GM21515 (cell line): ENCODE measurements around the gene MYO1C.
"Not testable (repeated sequence)": the region's sequence is repeated elsewhere in the genome, so short reads cannot be mapped to it uniquely, and the experiment has no call there.

Experiments used
- ATAC-seq: cut with Tn5 transposase; IDR thresholded peaks from one replicate; pipeline ENCODE4 v1.9.1; 2021; ENCODE audit not compliant: unreplicated experiment

The MYO1C gene

DNA sequence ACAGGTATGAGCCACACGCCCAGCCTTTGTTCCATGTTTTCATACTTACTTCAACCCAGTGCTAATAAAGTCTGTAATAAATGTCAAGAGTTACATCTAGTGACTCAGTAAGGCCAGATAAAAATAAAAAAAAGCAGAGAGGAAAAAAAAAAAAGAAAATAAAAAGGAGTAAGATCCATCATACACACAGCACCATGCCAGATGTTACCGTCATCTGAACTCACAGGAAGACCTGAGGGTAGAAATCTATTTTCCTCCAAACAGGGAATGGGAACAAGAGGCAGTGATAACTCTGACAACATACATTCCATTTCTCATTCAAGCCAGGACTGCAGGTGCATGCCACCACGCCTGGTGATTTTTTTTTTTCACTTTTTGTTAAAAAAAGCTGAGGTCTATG lies 57.2 kb downstream of the MYO1C start:
- ATAC-seq: no peak

DNA sequence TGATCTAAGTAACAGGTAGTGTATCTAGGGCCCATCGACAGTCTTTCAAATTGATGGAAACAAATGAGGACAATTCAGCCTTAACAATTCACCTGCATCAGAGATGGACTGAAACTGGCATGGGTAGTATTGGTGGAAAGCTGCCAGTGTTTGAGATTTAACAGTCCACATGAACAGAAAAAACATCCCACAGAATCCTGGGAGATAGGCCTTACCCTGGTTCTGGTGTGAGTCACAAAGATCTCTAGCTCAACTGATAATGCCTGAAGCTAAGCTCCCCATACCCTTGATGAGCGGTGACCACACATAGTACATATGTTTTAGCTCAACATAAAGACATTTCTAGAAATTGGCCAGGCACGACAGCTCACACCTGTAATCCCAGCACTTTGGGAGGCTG lies 58.3 kb downstream of the MYO1C start:
- no peak for ATAC-seq

DNA sequence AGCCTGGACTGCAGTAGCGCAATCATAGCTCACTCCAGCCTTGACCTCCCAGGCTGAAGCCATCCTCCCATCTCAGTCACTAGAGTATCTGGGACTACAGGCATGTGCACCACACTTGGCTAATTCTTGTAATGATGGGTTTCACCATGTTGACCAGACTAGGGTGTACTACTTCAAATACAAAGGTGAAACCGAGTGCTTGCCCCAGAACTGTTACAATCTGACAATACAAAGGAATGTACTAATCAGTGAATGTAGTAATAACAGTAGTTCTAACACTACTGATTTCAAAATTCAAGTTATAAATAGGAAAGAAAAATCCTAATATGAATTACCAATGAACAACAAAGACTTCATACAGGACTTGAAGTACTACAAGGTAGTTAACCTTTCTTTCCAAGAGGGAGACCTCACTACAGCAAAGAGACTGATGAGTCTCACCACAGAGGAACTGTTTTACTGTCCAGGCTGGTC lies 60.8 kb downstream of the MYO1C start:
- no peak for ATAC-seq

DNA sequence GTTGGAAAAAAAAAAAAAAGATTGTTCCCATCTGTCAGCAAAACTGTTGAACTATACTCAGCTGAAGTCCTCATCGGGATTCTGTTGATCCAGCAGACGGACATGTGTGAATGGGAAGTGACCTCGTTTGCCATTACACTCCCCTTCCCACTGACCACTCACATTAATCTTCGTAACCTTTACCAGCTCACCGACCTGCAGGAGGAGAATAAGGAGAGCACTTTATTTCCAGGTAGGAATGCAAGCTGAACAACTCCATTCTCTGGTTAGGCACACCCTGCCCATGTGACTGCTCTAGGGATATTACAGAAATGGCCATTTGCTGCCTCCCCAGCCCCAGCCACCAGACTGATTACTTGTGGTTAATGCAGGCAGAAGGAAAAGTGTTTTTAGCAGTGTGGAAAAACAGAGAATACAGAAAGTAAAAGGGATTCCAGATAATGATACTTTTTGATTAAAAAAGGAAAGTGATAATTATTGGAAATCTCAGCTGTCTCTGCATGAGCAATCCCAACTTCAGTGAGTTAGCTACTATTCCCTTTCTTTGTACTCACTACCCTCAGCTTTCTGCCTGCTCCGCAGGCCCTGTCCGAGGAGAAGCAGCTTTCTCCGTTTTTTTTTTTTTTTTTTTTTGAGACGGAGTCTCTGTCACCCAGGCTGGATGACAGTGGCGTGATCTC lies 68.9 kb downstream of the MYO1C start:
- no peak for ATAC-seq

DNA sequence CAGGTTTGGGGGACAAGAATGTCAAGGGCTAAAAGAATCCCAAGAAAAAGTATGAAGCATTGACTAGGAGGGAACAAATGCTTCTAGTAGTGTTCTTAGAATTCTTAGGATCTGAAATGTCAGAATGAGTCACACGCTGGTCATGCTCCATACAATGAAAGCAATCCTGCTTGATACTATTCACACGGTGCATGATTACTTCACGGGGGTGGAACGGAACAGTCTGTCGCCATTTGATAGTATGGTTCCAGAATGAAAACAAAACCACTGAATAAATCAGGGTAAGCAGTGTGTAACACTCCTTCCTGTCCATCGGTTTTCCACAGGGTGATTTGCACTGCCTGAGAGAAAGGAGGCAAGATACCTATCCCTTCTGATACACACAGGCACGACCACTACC lies 69.6 kb downstream of the MYO1C start:
- no peak for ATAC-seq

DNA sequence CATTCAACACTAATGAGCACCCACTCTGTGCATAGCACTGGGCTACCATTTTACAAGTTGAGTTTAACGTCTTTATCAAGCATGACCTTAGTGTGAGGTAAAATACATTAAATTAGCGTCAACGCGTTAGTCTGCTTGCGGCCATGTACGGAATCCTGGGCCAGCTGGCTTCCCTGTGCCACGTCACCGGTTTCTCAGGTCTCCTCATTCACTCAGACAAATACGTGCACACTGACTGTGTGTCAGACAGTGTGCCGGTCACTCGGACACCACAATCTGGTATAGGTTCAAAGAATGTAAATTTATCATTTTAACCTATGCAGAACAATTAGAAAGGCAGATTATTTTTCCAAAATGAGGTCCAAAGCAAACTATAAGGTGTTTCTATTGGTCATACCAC lies 71.0 kb downstream of the MYO1C start:
- ATAC-seq: no peak

DNA sequence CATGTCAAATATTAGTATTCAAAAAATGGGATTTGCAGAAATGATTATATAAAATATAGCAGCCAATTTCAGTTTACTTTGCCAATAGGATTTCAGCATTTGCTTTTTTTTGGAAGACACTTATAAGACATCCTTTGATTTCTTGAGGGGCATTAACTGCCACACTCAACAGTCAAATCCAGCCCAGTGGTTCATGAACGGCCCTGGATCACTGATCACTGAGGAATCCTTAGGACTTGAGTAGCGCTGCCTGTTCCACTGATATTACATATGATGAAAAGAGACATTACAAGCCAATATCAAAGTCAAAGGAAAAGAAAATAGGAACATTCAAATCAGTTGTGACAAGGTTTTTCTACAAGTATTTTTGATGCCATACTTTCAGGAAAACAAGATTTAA lies 71.5 kb downstream of the MYO1C start:
- ATAC-seq: no peak

DNA sequence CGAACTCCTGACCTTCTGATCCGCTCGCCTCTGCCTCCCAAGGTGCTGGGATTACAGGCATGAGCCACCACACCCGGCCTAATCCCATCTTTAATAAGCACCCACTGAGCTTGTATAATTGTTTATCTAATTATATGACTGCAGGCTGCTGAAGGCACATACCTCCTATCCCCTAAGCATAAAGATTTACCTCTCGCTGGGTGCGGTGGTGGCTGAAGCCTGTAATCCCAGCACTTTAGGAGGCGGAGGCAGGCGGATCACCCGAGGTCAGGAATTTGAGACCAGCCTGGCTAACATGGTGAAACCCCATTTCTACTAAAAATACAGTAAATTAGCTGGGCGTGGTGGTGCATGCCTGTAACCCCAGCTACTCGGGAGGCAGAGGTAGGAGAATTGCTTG lies 72.3 kb downstream of the MYO1C start:
- ATAC-seq: no peak

DNA sequence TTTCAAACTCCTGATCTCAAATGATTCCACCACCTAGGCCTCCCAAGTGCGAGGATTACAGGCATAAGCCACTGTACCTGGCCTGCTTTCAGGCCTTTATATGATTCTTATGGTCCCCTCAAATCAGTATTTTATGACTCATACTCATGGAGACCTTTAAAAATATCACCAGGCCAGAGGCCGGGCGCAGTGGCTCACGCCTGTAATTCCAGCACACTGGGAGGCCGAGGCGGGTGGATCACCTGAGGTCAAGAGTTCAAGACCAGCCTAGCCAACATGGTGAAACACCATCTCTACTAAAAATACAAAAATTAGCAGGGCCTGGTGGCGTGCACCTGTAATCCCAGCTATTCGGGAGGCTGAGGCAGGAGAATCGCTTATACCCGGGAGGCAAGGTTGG lies 74.0 kb downstream of the MYO1C start:
- ATAC-seq: not testable (repeated sequence)

DNA sequence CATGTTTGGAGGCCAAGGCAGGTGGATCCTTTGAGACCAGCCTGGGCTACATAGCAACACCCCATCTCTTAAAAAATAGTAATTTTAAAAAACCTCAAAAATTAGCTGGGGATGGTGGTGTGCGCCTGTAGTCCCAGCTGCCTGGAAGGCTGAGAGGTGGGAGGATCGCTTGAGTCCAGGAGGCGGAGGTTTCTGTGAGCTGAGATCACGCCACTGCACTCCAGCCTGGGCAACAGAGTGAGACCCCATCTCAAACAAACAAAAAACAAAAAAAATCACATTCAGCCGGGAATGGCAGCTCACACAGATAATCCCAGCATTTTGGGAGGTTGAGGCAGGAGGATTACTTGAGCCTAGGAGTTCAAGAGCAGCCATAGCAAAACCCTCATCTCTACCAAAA lies 76.1 kb downstream of the MYO1C start:
- no peak for ATAC-seq

DNA sequence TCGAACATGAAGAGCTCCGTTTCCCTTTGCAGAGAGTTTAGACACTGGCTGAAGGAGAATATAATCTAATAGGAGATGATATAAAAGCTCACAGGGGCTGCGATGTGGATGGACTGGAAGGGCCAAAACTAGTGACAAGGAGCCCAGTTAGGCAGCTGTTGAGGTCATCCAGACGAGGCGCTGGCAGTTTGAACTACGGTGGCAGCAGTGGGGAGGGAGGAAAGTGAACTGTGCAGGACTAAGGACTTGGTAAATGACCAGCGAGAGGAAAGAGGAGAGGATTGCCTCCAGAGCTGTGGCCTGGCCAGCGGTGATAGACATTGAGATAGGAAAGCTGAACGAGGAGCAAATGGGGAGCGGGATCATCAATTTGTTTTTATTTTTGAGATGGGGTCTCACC lies 77.9 kb downstream of the MYO1C start:
- ATAC-seq: no peak
